Esophagus squamous epithelium (tissue), 5 donors: ENCODE data around the gene UBAC2. TPM values are rescaled to one million over a fixed set of nuclear protein-coding genes. Genes with fewer than 3 reads are reported as not detected.

Experiments used
- DNase-seq: peaks from one replicate; lab custom pipeline; 2025; lab: John Stamatoyannopoulos, UW
- H3K27ac ChIP-seq, 4 donors: fragments of 200-600 bp; sonication (generic); one replicate each; pipeline ENCODE4 v1.5.1; 2016 to 2019; ENCODE audit warnings: mild to moderate bottlenecking in 1 of 4
- H3K27me3 ChIP-seq, 4 donors: fragments of 200-600 bp; sonication (generic); 1 replicate in 3 of 4; 2 replicates in 1 of 4; pipeline versions ENCODE4 v1.5.1 to v1.6.0; 2017 to 2021; ENCODE audit warnings: antibody characterized with exemption in 1 of 4
- H3K36me3 ChIP-seq, 3 donors: fragments of 200-600 bp; sonication (generic); one replicate each; pipeline ENCODE4 v1.5.1; 2016 to 2019
- H3K4me1 ChIP-seq, 3 donors: fragments of 200-600 bp; sonication (generic); one replicate each; pipeline ENCODE4 v1.5.1; 2017 to 2019
- H3K4me3 ChIP-seq, 4 donors: fragments of 200-600 bp; sonication (generic); 1 replicate in 3 of 4; 2 replicates in 1 of 4; pipeline ENCODE4 v1.5.1; 2016 to 2019; ENCODE audit warnings: mild to moderate bottlenecking in 2 of 4, moderate library complexity in 1 of 4
- H3K9me3 ChIP-seq, 3 donors: fragments of 200-600 bp; sonication (generic); one replicate each; pipeline ENCODE4 v1.5.1; 2016 to 2019
- CTCF ChIP-seq, 6 experiments: fragments of 450-650 bp in 4 of 6; fragments of 200-600 bp in 2 of 6; sonication (generic) in 2 of 6; IDR thresholded peaks; one replicate each; pipeline ENCODE4 v1.5.1; 2016 to 2019; ENCODE audit warnings: antibody characterized with exemption in 6 of 6, mild to moderate bottlenecking in 4 of 6, moderate library complexity in 4 of 6
- POLR2A ChIP-seq, 4 donors: fragments of 450-650 bp; IDR thresholded peaks; one replicate each; pipeline ENCODE4 v1.6.1; 2017; ENCODE audit warnings: antibody characterized with exemption in 4 of 4, mild to moderate bottlenecking in 4 of 4, moderate library complexity in 3 of 4
- WGBS, 2 donors: methylation state at CpG; one replicate each; pipeline ENCODE4 v1.1.5; 2018; 5-methylcytosine and 5-hydroxymethylcytosine counted together
- intact Hi-C: fragments of 100-400 bp; cut with DNase I; formaldehyde crosslinking; loops from one replicate; pipeline ENCODE4 v1.15.0; 2022
- total RNA-seq, 4 donors: library from RNA; depleted of rRNA; stranded (reverse); fragments of >200 nt; gene quantifications; one replicate each; pipeline ENCODE4 v1.1.0, GENCODE V29; 2016
- donor health status: DM: yes; HTN: yes; CAD: no.

The UBAC2 gene
- total RNA-seq, 4 donors from 2014 or later = 60.8 to 84.6 (median 75.0) TPM

- intact Hi-C loops = no loop called here
- no peak for DNase-seq
- no peak for TF ChIP-seq POLR2A (IDR thresholded peaks at IDR 0.05)
- TF ChIP-seq CTCF (IDR thresholded peaks at IDR 0.05) = no peak
- Histone ChIP-seq H3K4me1 (peaks cover 0 to 3% (median 0%) of the 10 kb centered on the region in 3 donors), H3K36me3 (no peaks in the 10 kb centered on the region), H3K27me3 (peaks cover 0 to 44% (median 0%) of the 10 kb centered on the region in 4 donors), H3K4me3 (no peak overlapping the region), H3K9me3 (no peaks in the 10 kb centered on the region), H3K27ac (no peak overlapping the region)
- WGBS, 2 donors = 82 to 85% methylated on average over 10 to 14 of the region's 19 CpGs
These were observed 216.8 kb downstream of the UBAC2 start for GRCh38 chr13:99417201-99418102.

- intact Hi-C loops = no loop called here
- H3K4me3 ChIP-seq = no peak overlapping the region
- no peaks in the 10 kb centered on the region for H3K9me3 ChIP-seq
- H3K27ac ChIP-seq = no peak overlapping the region
- WGBS, 2 donors = 68 to 84% methylated on average over 4 to 13 of the region's 15 CpGs
- no peak for DNase-seq
- no peak for TF ChIP-seq CTCF (IDR thresholded peaks at IDR 0.05)
- TF ChIP-seq POLR2A (IDR thresholded peaks at IDR 0.05) = no peak
- H3K4me1 ChIP-seq = peaks cover 0 to 3% (median 0%) of the 10 kb centered on the region in 3 donors
- no peaks in the 10 kb centered on the region for H3K36me3 ChIP-seq
- peaks cover 0 to 46% (median 0%) of the 10 kb centered on the region in 4 donors for H3K27me3 ChIP-seq
These were observed 217.6 kb downstream of the UBAC2 start for GRCh38 chr13:99418103-99418842.

GRCh38 chr13:99418843-99419140, 218.1 kb downstream of the UBAC2 start:
- H3K27ac ChIP-seq = no peak overlapping the region
- WGBS, 2 donors = 75 to 88% methylated on average over 4 of the region's 4 CpGs
- intact Hi-C loops = no loop called here
- H3K4me1 ChIP-seq = peaks cover 0 to 3% (median 0%) of the 10 kb centered on the region in 3 donors
- H3K36me3 ChIP-seq = no peaks in the 10 kb centered on the region
- no peak for DNase-seq
- H3K4me3 ChIP-seq = no peak overlapping the region
- no peaks in the 10 kb centered on the region for H3K9me3 ChIP-seq
- TF ChIP-seq CTCF (IDR thresholded peaks at IDR 0.05) = no peak
- TF ChIP-seq POLR2A (IDR thresholded peaks at IDR 0.05) = no peak
- peaks cover 0 to 50% (median 0%) of the 10 kb centered on the region in 4 donors for H3K27me3 ChIP-seq

GRCh38 chr13:99419591-99420243, 219.1 kb downstream of the UBAC2 start:
- Histone ChIP-seq H3K4me3 (no peak overlapping the region), H3K9me3 (no peaks in the 10 kb centered on the region), H3K36me3 (no peaks in the 10 kb centered on the region), H3K27me3 (peaks cover 0 to 50% (median 0%) of the 10 kb centered on the region in 4 donors), H3K4me1 (peaks cover 0 to 3% (median 0%) of the 10 kb centered on the region in 3 donors), H3K27ac (no peak overlapping the region)
- WGBS, 2 donors = 71 to 88% methylated on average over 7 to 8 of the region's 8 CpGs
- no peak for DNase-seq
- intact Hi-C loops = no loop called here
- TF ChIP-seq CTCF (IDR thresholded peaks at IDR 0.05) = no peak
- no peak for TF ChIP-seq POLR2A (IDR thresholded peaks at IDR 0.05)
